MCF 10A (cell line): Measurements from ENCODE around the gene KIF18A. TPM values are rescaled to one million over a fixed set of nuclear protein-coding genes. Genes with fewer than 3 reads are reported as not detected.

Source experiments
- BruUV-seq: library from RNA; stranded (reverse); fragments of 400-500 nt; replicated peaks from 2 replicates; lab custom pipeline; 2021; lab: Mats Ljungman, UMichigan
- CTCF ChIA-PET: fragments of 300-600 bp; sonication (Branson Sonifier 250); formaldehyde crosslinking; extraction: SDS; loops from one replicate; lab custom pipeline; 2021; ENCODE audit warnings: antibody characterized with exemption, inconsistent platforms; lab: Yijun Ruan, JAX
- POLR2A ChIA-PET: fragments of 300-600, 350-650 bp; sonication (Branson Sonifier 250); formaldehyde crosslinking; extraction: SDS; loops from one replicate; lab custom pipeline; 2020; ENCODE audit warnings: antibody characterized with exemption, inconsistent platforms; lab: Yijun Ruan, JAX
- DNase-seq: peaks from one replicate; pipeline ENCODE4 v3.0.0-alpha.2; 2018; ENCODE audit not compliant: unreplicated experiment
- H3K27ac Mint-ChIP-seq: one replicate; pipeline ENCODE4 v1.8.0; 2022; ENCODE audit warnings: mild to moderate bottlenecking, low read depth, mixed read lengths; ENCODE audit not compliant: unreplicated experiment
- H3K27me3 Mint-ChIP-seq: one replicate; pipeline ENCODE4 v1.8.0; 2022; ENCODE audit warnings: mixed read lengths; ENCODE audit not compliant: insufficient read depth, unreplicated experiment
- H3K36me3 Mint-ChIP-seq: one replicate; pipeline ENCODE4 v1.8.0; 2022; ENCODE audit warnings: mild to moderate bottlenecking, moderate library complexity, mixed read lengths; ENCODE audit not compliant: insufficient read depth, unreplicated experiment
- H3K4me1 Mint-ChIP-seq: one replicate; pipeline ENCODE4 v1.8.0; 2022; ENCODE audit warnings: mixed read lengths; ENCODE audit not compliant: insufficient read depth, unreplicated experiment
- H3K4me3 Mint-ChIP-seq: one replicate; pipeline ENCODE4 v1.8.0; 2022; ENCODE audit warnings: mild to moderate bottlenecking, moderate library complexity, mixed read lengths; ENCODE audit not compliant: unreplicated experiment
- H3K9me3 Mint-ChIP-seq: one replicate; pipeline ENCODE4 v1.8.0; 2022; ENCODE audit warnings: mixed read lengths; ENCODE audit not compliant: unreplicated experiment
- intact Hi-C: fragments of 100-400 bp; cut with micrococcal nuclease; formaldehyde crosslinking; loops from 2 replicates; pipeline ENCODE4 v1.14.1; 2022
- total RNA-seq: library from RNA; stranded (reverse); gene quantifications from 2 replicates; pipeline ENCODE4 v1.2.3, GENCODE V29; 2022
- TF ChIP-seq, protein P1 (sequence below): fragments of 200-600 bp; IDR thresholded peaks from one replicate; pipeline ENCODE4 v1.8.0; 2022; ENCODE audit warnings: antibody characterized with exemption, mild to moderate bottlenecking; ENCODE audit not compliant: unreplicated experiment

The KIF18A gene
- total RNA-seq, 1 experiment from 2014 or later, result 12.9 TPM

DNA sequence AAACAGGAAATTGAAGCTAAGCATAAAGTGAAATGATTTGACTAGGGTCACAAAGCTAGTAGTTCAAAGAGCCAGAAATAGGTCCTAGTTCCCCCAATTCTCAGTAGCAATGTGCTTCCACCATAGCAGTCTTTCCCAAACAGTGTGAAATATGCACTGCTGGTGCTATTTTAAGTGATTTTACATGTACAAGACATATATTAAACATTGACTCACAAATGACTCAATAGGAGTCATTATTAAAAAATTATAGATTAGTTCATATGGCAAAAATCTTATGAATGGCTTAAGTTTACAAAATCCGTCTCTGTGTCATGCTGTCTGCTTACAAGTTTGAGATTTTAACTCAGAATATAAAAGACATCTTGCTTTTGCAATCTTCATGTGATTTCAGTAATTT, 21.4 kb downstream of the KIF18A start:
- H3K27me3 Mint-ChIP-seq, result no peaks in the 10 kb centered on the region
- H3K36me3 Mint-ChIP-seq, result no peaks in the 10 kb centered on the region
- peaks cover 4% of the 10 kb centered on the region for H3K4me1 Mint-ChIP-seq
- no peak overlapping the region for H3K27ac Mint-ChIP-seq
- CTCF ChIA-PET, result interaction anchor here (0.6 to 1.4 kb wide), 4 partner anchors 12 to 247 kb away, joined by 3 to 4 read pairs (median 4); no protein-coding TSS in a partner anchor
- no peaks in the 10 kb centered on the region for H3K9me3 Mint-ChIP-seq
- intact Hi-C loops, result no loop called here
- H3K4me3 Mint-ChIP-seq, result no peak overlapping the region
- DNase-seq, result no peak
- no TSS peak for BruUV-seq
- TF ChIP-seq, protein P1, sequence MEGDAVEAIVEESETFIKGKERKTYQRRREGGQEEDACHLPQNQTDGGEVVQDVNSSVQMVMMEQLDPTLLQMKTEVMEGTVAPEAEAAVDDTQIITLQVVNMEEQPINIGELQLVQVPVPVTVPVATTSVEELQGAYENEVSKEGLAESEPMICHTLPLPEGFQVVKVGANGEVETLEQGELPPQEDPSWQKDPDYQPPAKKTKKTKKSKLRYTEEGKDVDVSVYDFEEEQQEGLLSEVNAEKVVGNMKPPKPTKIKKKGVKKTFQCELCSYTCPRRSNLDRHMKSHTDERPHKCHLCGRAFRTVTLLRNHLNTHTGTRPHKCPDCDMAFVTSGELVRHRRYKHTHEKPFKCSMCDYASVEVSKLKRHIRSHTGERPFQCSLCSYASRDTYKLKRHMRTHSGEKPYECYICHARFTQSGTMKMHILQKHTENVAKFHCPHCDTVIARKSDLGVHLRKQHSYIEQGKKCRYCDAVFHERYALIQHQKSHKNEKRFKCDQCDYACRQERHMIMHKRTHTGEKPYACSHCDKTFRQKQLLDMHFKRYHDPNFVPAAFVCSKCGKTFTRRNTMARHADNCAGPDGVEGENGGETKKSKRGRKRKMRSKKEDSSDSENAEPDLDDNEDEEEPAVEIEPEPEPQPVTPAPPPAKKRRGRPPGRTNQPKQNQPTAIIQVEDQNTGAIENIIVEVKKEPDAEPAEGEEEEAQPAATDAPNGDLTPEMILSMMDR, result no peak
- POLR2A ChIA-PET, result interaction anchor here (0.6 to 7.5 kb wide), 6 partner anchors 11 to 373 kb away, joined by 3 to 59 read pairs (median 4); partner anchors contain the start of genes KIF18A and METTL15

DNA sequence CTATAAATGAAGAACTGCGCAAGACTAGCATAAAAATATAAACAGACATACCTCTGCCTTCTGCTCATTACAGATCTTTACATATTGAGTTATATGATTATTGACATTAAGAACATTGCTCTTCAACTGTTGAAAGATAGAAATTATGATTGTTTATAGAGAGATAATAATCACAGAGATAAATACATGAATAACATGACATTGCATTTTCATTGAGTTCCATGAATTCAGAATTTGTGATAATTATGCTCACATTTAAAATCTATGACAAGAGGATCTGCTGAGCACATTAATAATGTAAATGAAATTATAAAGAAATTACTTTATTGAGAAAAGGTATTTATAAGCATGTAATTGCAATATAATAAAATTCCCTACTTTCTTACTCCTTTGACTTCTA, 24.8 kb downstream of the KIF18A start:
- H3K27me3 Mint-ChIP-seq, result no peaks in the 10 kb centered on the region
- no peaks in the 10 kb centered on the region for H3K9me3 Mint-ChIP-seq
- H3K27ac Mint-ChIP-seq, result no peak overlapping the region
- TF ChIP-seq, protein P1, result no peak
- H3K4me3 Mint-ChIP-seq, result no peak overlapping the region
- CTCF ChIA-PET, result no interaction called here
- BruUV-seq, result no TSS peak
- intact Hi-C loops, result no loop called here
- POLR2A ChIA-PET, result interaction anchor here (0.6 kb wide), 1 partner anchor 45 kb away, joined by 3 read pairs; no protein-coding TSS in a partner anchor
- H3K36me3 Mint-ChIP-seq, result peaks cover 6% of the 10 kb centered on the region
- no peak for DNase-seq
- no peaks in the 10 kb centered on the region for H3K4me1 Mint-ChIP-seq

DNA sequence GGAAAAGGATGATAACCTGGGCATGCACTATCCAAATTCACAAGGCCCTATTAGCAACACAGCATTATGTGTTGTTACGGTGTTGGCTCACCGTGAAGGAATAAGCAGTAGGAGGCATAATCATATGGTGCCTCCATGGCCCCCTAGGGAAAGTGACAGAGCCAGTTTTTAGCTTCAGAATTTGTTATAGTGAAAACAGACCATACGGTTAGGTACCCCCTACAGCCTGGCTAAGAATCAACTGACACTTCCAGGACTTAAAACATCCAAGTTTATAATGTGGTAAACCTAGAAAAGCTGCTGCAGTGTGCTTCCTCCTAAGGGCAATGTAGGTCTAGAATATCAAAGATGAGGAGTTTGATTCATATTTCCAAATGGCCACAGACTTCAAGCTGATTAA, 30.4 kb downstream of the KIF18A start:
- Mint-ChIP-seq H3K27me3 (no peaks in the 10 kb centered on the region), H3K27ac (no peak overlapping the region), H3K36me3 (peaks cover 21% of the 10 kb centered on the region), H3K9me3 (no peaks in the 10 kb centered on the region), H3K4me1 (peaks cover 2% of the 10 kb centered on the region), H3K4me3 (no peak overlapping the region)
- ChIA-PET CTCF (interaction anchor here (1.1 kb wide), 1 partner anchor 203 kb away, joined by 3 read pairs; no protein-coding TSS in a partner anchor), POLR2A (interaction anchor here (0.8 to 1.0 kb wide), 2 partner anchors 12 to 20 kb away, joined by 3 read pairs; no protein-coding TSS in a partner anchor)
- TF ChIP-seq, protein P1, result no peak
- BruUV-seq, result no TSS peak
- no peak for DNase-seq
- intact Hi-C loops, result no loop called here

DNA sequence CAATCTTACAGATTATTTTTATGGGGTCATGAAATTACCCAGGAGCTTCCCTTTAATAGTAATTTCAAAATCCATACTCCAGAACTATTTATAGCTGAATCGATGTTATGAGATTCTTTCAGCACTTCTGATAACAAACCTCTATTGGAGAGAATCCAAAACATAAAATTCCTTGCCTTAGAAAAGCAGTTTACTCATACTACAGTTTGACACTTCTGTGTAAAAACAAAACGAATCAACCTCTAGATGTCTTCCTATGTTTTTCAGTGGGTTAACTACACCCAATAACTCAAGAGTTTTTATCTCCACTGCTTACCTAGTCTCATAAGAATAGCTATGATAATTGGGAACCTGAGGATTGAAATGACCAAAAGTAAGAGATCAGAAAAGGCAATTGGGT, 35.6 kb downstream of the KIF18A start:
- intact Hi-C loops, result no loop called here
- no TSS peak for BruUV-seq
- no peaks in the 10 kb centered on the region for H3K27me3 Mint-ChIP-seq
- ChIA-PET CTCF (interaction anchor here (0.6 kb wide), 1 partner anchor 649 kb away, joined by 3 read pairs; no protein-coding TSS in a partner anchor), POLR2A (interaction anchor here (1.2 kb wide), 1 partner anchor 9 kb away, joined by 3 read pairs; no protein-coding TSS in a partner anchor)
- no peak overlapping the region for H3K27ac Mint-ChIP-seq
- DNase-seq, result no peak
- H3K36me3 Mint-ChIP-seq, result peaks cover 18% of the 10 kb centered on the region
- TF ChIP-seq, protein P1, result no peak
- peaks cover 6% of the 10 kb centered on the region for H3K4me1 Mint-ChIP-seq
- no peaks in the 10 kb centered on the region for H3K9me3 Mint-ChIP-seq
- H3K4me3 Mint-ChIP-seq, result no peak overlapping the region
